ENCODE results near the gene ABCC1.

The ABCC1 gene

DNA sequence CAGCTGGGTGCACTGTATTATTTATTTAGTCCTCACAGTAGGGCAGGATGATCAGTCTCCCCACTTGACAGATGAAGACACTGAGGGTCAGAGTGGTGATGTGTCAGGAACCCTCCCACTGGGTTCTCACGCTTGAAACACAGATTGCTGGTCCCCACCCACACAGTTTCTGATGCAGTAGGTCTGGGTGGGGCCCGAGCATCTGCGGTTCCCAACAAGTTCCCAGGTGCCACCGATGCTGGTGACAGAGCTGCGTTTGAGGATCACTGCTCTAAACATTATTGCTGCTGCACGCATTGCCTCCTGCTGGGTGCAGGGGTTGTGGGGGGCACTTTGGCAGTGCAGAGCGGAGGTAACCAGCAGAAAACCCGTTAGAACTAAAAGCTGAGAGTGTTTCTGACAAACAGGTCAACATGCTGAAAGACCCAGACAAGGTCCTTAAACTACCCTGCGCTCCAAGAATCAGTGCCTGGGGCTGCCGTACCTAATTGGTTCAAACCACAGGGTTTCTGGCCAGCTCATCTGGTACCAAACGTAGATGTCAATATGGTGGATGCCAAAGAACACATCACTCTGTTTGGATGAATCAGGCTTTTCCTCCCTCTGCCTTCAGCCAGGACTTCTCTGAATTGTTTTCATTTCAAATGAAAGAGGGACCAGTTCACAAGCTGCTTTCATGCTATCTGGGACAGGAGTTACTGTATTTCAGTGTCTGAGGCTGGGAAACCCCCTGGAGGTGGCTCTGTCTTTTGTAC is 76.0 kb downstream of the ABCC1 start:
- no peak for DNase-seq

DNA sequence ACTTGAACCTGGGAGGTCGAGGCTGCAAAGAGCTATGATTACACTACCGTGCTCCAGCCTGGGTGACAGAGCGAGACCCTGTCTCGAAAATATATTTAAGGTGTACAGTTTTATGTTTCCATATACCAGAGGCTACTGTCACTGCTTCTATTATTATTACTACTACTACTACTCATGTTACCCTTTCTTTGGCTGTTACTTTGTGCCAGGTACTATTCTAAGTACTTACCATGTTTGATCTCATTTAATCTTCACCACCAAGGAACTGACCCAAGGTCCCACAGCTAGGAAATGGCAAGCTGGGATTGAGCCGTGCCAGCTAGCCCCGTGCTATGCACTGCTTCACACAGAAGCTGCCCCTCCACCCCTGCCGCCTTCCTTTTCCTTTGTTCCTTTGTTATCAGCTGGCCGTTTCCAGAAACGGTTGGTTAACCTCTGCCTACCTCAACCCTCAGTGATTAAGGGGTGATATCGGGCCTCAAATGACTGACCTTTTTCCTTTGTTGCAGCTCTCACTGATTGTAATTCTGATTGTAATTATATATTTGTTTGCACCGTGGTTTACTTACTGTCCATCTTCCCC is 78.4 kb downstream of the ABCC1 start:
- DNase-seq: no peak

DNA sequence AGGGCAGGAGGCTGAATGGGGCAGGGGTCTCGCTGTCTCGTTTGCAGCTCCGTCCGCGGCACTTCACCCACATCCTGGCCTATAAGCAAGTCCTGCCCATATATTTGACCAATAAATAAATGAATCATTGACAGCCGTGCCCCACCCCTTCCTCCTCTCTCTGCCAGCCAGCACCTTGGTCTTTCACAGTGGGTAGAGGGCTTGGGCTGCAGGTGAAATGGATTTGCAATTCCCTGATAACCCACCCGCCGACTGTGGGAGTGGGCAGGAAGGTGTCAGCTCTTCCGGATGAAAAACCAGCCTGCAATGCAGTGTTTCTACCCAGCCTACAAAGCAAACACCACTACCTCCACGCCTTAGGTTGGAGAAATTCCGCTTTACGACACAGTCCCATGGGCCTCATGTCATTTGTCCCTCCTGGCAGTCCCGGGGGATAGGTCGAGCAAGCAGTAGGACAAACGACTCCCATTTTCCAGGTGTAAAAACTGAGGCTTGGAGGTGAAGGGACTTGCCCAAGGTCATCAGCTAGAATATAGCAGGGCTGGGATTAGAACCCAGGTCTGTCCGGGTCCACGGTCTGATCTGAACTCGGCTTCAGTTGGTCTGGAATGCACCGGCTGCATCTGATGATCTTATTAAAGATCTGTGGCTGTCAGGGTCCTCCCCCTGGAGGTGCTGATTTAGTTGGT is 79.0 kb downstream of the ABCC1 start:
- DNase-seq: no peak

DNA sequence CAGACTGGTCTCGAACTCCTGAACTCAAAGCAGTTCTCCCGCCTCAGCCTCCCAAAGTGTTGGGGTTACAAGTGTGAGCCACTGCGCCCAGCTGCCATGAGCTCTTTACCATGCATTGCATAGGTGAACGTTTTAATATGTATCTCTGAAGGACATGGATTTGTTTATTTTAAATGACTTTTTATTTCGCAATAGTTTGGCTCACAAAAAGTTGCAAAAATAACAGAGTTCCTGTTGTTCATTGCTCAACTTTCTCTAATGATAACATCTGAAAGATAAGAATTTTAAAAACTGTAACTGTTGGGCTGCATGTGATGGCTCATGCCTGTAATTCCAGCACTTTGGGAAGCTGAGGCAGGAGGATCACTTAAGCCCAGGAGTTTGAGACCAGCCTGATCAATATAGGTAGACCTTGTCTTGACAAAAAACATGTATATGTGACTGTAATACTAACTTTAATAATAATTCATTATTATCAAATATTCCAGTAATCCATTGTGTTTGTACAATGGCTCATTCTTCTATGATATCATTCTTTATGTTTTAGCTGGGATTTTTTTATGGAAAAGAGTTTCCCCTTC is 80.1 kb downstream of the ABCC1 start:
- DNase-seq: no peak

DNA sequence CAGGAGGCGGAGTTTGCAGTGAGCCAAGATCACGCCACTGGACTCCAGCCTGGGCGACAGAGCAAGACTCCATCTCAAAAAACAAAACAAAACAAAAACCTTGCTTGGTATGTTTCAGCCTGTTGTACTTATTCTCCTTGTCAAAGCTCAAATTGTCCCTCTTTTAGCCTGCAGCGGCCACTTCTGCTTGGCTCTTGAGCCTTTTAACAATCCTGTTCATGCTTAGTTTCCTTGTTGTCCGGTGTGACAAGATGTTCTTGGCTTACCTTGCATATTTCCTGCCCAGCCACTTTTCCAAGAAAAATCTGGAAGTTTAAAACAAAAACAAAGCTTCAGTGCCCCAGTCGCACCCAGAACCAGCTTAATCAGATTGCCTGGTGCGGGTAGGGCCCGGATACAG is 81.0 kb downstream of the ABCC1 start:
- no peak for DNase-seq

DNA sequence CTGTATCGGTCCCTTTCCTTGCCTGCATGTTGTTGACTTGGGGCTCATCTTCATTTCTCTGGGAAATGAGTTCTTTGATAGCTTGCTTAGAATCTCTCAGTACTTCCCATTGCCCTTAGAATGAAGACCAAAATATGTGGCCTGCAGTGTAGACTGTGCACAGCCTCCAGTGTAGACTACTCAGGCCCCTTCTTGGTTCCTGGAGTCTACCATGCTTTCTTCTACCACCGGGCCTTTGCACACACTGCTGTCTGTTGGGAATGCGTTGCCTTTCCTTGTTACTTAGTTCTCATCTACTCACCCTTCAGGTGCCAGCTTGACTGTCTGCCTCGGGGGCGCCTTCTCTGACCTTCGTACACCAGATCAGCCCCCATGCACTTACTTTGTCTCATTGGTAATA is 82.0 kb downstream of the ABCC1 start:
- DNase-seq: no peak

DNA sequence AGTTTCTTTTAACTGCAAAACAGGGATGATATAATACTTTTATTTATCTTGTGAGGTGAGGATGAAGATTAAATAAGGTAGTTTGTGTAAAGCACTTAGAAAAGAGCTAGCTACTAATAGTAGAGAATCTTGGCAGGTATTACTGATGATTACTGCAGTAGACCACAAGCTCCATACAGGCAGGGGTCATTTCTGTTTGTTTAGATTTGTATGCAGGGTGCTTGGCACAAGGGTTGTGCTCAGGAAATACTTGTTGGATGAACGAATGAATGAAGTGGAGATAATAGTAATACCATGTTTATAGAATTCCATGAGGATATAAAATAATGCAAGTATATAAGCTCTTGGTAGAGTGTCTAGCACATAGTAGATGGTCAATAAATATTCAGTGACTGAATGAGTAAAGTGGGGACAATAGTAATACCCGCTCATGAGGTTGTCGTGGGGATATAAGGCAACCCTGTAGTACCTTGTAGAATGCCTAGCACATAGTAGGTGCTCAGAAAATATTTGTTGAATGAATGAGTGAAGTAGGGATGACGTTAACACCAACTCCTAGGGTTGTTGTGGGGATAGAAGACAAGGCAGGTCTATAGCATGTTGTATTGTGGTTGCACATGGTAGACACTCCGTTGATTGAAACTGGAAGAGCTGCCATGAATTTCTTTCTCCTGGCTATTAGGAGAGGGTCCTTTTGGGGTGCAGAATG is 83.0 kb downstream of the ABCC1 start:
- no peak for DNase-seq

DNA sequence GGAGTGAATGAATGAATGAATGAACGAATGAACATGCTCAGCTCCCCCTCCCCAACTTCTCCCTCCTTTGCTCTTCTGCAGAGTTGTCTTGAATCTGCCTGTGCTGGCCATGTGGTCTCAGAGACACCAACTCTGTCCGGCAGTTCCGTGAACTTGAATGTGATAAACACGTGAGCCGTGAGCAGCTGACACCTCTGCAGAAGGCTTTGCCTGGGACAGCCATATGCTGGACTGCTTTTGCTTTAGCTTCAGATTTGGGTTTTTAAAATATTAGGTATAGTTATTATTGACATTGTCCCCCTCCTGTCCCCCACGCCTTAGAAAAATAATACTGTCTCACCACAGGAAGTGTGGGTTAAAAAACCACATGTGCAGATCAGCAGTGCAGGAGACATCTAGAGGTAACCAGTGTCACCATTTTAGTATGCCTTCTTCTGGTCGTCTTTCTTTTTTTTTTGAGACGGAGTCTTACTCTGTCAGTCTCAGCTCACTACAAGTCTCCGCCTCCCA is 83.8 kb downstream of the ABCC1 start:
- DNase-seq: no peak

DNA sequence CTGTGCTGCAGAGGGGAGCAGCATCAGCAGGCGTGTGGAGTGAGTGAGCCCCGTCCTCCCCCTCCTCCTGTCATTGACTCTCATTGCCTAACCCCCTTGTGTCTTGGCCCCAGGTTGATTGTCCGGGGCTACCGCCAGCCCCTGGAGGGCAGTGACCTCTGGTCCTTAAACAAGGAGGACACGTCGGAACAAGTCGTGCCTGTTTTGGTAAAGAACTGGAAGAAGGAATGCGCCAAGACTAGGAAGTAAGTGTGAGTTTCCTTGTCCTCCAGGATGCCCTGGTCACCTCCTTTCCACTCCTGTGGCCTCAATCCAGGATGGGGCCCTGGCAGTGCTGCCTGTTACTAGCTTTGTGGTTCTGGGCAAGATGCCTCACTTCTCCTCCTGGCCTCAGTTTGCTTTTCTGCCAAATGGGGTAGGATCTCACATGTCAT is 87.0 kb downstream of the ABCC1 start:
- no peak for DNase-seq

DNA sequence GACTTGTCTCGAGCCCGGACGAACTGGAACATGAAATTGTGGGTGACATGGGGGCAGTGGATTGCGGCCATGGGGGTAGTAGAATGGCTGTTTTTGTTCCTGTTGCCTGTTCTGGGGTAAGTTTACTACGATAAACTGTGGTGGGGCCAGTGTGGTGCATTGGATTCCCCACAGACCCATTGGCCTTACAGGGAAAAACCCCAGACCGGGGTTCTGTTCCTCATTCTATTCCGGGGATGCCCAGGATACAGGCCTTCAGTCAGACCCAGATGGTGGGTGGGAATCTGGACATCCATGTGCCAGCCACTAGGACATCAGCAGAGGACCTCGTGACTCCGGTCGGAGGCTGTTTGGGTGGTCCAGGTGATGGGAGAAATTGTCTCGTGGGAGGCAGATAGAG is 88.1 kb downstream of the ABCC1 start:
- no peak for DNase-seq

DNA sequence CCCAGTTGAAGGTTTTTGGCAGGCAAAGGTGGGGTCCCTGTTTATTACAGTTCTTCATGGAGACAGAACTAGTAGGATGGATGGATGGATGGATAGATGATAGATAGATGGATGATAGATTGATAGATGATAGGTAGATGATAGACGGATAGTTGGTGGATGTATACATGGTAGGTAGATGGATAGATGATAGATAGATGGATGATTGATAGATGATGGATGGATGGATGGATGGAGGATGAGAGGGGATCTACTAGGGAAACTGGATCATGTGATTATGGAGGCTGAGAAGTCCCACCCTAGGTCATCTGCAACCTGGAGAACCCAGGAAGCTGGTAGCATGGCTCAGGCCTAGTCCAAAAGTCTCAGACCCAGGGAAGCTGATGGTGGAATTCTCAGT is 88.6 kb downstream of the ABCC1 start:
- DNase-seq: no peak

DNA sequence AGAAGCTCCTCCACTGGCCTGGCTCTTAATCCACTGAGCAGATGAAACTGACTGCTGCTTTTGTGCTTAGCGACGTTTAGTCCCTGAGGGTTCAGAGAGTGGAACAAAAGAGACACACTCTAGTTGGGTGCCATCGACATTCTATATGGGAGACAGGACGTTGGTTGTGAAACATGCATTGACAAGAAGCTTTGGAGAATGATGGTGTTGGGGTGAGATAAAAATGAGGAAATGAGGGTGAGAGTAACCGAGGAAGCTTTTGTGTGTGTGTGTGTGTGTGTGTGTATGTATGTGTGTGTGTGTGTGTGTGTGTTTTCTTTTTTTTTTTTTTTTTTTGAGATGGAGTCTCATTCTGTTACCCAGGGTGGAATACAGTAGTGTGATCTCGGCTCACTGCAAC is 89.5 kb downstream of the ABCC1 start:
- no peak for DNase-seq

DNA sequence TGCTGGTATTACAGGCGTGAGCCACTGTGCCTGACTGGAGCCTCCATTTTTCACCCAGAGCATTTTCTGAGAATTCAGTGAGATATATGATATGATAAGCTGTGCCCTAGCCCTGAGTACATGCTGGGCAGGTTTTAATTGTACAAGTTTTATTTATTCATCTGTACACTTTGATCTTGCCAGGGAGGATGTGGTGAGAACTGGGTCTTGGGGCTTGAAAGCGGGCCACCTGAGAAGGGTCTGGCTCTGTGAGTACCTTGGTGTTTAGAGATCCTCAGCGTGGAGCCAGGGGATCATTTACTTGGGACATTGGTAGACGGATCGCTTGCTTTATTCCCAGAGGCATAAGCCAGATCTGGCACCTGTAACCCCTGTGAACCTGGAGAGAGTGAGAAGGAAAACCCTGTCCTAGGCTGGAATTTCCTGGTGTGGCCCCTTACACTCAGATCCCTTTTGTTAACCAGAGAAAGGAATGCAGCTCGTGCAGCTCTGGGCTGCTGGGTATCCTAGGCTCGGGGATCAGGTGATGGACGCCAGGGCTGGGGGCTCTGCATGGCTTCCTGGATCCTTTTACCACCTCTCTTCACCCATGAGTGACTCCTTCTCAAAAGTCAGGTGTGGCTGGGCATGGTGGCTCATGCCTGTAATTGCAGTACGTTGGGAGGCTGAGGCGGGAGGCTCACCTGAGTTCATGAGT is 91.9 kb downstream of the ABCC1 start:
- DNase-seq: no peak

DNA sequence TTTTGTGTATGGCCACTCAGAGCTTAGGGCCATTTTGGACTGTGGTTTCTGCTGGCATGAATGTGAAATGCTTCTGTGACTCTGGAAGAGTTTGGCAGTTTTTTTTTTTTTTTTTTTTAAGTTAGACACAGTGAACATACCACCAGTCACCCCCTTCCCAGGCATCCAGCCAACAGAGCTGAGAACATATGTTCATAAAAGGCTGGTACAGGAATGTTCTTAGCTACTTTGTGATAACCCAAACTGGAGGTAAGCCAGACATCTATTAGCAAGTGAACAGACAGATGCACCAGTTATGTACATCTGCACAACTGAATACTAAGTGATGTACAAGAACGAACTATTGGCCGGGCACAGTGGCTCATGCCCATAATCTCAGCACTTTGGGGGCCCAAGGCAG is 92.7 kb downstream of the ABCC1 start:
- peak; percentile 53 for DNase-seq

DNA sequence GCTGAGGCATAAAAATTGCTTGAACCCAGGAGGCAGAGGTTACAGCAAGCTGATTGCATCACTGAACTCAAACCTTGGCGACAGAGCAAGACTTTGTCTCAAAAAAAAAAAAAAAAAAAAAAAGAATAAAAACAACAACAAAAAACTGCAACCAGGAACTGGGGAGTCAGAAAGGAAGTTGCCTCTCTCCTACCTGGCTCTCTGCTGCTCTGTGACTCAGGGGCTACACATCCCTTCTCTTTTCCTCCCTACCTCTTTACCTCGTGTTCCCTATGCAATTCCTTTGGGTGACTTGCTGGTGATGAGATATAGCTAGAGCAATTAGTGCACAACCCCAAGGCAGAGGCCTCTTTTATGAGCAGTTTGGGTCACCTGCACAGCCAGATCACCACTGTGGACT is 95.9 kb downstream of the ABCC1 start:
- no peak for DNase-seq

DNA sequence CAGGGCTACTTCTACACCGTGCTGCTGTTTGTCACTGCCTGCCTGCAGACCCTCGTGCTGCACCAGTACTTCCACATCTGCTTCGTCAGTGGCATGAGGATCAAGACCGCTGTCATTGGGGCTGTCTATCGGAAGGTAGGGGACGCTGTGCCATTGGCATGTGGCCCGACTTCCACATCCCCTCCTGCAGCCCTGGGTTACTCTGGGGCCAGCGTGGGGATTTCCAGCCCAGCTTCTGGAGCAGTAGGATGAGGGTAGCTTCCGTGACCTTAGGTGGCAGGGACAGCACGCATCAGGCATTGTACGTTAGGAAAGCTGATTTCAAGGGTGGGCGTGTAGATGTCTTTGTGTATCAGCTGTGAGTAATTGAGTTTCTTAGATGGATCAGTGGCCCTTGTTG is 96.5 kb downstream of the ABCC1 start:
- DNase-seq: no peak

DNA sequence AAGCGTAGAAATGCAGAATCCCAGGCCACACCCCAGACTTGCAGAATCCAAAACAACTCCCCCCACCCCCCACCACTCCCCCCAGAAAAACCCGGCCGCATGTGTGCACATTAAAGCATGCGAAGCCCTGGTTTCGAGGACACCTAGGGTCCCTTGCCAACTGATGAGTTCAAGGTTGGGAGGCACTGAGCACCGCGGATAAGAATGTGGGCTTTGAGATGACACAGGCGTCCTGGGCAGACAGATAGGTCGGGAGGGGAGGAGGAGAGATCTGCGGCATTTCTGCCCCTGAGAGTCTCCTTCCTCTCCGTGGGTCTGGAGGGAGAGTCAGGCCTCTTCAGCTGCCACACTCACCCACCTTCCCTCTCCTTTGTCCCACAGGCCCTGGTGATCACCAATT is 98.3 kb downstream of the ABCC1 start:
- no peak for DNase-seq

DNA sequence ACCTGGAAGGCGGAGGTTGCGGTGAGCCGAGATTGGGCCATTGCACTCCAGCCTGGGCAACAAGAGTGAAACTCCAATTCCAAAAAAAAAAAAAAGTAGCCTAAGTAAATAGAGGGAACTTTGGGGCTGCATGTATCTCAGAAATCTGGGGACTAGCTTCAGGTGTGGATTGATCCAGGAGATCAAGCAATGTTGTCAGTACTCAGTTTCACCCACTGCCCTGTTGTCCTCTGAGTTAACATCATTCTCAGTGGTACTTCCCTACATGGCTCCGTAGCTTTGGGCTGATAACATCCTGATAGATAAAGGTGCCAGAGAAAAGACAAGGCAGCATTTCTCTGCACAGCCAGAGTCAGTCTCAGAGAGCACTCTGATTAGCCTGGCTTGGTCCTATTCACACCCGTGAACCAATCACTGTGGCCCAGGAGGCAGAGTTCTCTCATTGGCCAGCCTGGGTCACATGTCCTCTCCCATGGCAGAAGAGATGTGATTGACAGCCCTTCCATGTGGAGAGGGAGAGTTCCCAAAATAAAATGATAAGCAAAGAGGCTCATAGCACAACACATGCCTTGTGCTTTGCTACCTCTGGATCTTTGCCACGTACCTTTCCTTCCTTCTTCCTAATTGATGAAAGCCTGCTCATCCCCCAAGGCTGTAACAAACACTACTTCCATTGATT is 99.6 kb downstream of the ABCC1 start:
- DNase-seq: no peak

DNA sequence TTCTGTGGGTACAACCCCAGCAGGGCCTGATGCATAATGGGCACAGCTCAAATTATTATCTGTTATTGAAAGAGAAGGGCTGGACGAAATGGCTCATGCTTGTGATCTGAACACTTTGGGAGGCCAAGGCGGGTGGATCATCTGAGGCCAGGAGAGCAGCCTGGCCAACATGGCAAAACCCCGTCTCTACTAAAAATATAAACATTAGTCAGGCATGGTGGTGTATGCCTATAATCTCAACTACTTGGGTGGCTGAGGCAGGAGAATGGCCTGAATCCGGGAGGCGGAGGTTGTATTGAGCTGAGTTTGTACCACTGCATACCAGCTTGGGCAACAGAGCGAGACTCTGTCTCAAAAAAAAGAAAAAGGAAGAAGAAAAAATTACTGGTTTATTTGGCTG is 100.7 kb downstream of the ABCC1 start:
- no peak for DNase-seq

DNA sequence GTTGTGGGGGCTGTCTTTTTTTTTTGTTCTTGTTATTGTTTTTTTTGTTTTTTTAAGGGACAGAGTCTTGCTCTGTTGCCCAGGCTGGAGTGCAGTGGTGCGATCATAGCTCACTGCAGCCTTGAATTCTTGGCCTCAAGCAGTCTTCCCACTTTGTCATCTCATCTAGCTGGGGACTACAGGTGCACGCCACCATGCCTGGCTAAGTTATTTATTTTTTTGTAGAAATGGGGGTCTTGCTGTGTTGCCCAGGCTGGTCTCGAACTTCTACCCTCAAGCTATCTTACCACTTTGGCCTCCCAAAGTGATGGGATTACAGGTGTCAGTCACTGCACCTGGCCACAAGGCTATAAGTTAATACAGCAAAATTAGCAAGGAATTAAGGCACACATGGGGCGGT is 101.7 kb downstream of the ABCC1 start:
- DNase-seq: no peak

DNA sequence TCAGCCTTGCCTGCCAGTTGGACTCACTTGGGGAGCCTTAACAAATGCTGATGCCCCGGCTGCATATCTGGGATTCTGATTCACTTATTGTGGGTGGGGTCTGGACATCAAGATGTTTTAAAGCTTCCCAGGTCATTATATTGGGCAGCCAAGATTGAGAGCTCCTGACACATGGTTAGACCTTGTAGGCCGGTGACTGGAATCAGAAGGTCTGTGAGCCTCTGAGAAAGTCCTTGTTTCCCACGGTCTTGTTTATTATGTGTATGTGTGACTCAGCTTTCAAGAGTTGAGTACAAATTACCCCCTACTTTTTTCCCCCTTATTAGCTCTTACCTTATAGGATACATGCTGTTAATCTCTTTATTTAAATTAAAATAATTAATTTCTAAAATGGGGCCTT is 103.5 kb downstream of the ABCC1 start:
- no peak for DNase-seq

DNA sequence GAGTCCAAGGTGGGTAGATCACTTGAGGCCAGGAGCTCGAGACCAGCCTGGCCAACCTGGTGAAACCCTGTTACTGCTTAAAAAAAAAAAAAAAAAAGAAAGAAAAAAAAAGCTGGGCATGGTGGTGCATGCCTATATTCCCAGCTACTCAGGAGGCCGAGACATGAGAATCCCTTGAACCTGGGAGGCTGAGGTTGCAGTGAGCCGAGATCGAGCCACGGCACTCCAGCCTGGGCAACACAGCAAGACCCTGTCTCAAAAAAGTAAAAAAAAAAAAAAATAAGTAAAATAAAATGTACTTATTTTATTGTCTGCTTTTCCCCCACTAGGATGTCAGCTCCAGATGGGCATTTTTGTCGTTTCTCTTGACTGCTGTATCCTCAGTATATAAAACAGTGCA is 107.7 kb downstream of the ABCC1 start:
- no peak for DNase-seq
